WTC11 (cell line): ENCODE data around the gene APOA1. TPM values are rescaled to one million over a fixed set of nuclear protein-coding genes. Genes with fewer than 3 reads are reported as not detected.

Experiments used
- ATAC-seq: fragments of 200-7000 bp; cut with Tn5 transposase; 2 replicates; pipeline ENCODE4 v1.10.0; 2021; ENCODE audit warnings: mild to moderate bottlenecking, moderate library complexity
- CTCF ChIA-PET: fragments of 300-600 bp; sonication (Branson Sonifier 250); formaldehyde crosslinking; loops from one replicate; lab custom pipeline; 2021; ENCODE audit warnings: antibody characterized with exemption; lab: Charles Lee
- POLR2A ChIA-PET: fragments of 350-600 bp; sonication (Branson Sonifier 250); formaldehyde crosslinking; loops from one replicate; lab custom pipeline; 2021; ENCODE audit warnings: antibody characterized with exemption; lab: Charles Lee
- DNase-seq: peaks from one replicate; pipeline ENCODE4 v3.0.0; 2021; ENCODE audit warnings: low spot score
- H3K27ac Mint-ChIP-seq: 2 replicates; pipeline ENCODE4 v1.8.0; 2021; ENCODE audit warnings: mixed read lengths
- H3K27me3 Mint-ChIP-seq: 2 replicates; pipeline ENCODE4 v1.8.0; 2021; ENCODE audit warnings: low read depth, mild to moderate bottlenecking, moderate library complexity, mixed read lengths
- H3K36me3 Mint-ChIP-seq: 2 replicates; pipeline ENCODE4 v1.8.0; 2021; ENCODE audit warnings: mixed read lengths
- H3K4me1 Mint-ChIP-seq: 2 replicates; pipeline ENCODE4 v1.8.0; 2022; ENCODE audit warnings: mixed read lengths
- H3K4me3 Mint-ChIP-seq: 2 replicates; pipeline ENCODE4 v1.8.0; 2021; ENCODE audit warnings: mild to moderate bottlenecking, moderate library complexity, mixed read lengths
- H3K9me3 Mint-ChIP-seq: 2 replicates; pipeline ENCODE4 v1.8.0; 2021; ENCODE audit warnings: mixed read lengths
- AR ChIP-seq: fragments of 250-450 bp; sonication (Bioruptor Pico); IDR thresholded peaks from 2 replicates; pipeline ENCODE4 v1.9.0; 2021; ENCODE audit warnings: mild to moderate bottlenecking
- ATF1 ChIP-seq: sonication (generic); formaldehyde crosslinking; IDR thresholded peaks from 2 replicates; pipeline ENCODE4 v1.8.1; 2023; ENCODE audit warnings: mild to moderate bottlenecking, moderate library complexity, missing genetic modification reagents
- ATF6 ChIP-seq: sonication (generic); formaldehyde crosslinking; IDR thresholded peaks from 2 replicates; pipeline ENCODE4 v1.8.1; 2023; ENCODE audit warnings: mild to moderate bottlenecking, missing genetic modification reagents
- CDX4 ChIP-seq: fragments of 250-450 bp; sonication (Bioruptor Pico); IDR thresholded peaks from 2 replicates; pipeline ENCODE4 v1.9.0; 2021; ENCODE audit warnings: moderate library complexity, mild to moderate bottlenecking, inconsistent platforms, borderline replicate concordance
- ELF4 ChIP-seq: sonication (generic); formaldehyde crosslinking; IDR thresholded peaks from 2 replicates; pipeline ENCODE4 v1.8.1; 2022; ENCODE audit warnings: low read depth, mild to moderate bottlenecking, moderate library complexity, missing genetic modification reagents
- EMX1 ChIP-seq: fragments of 250-450 bp; sonication (Bioruptor Pico); IDR thresholded peaks from 2 replicates; pipeline ENCODE4 v1.8.0; 2021; ENCODE audit warnings: mild to moderate bottlenecking
- FOXP1 ChIP-seq: sonication (generic); formaldehyde crosslinking; IDR thresholded peaks from 2 replicates; pipeline ENCODE4 v1.8.0; 2022; ENCODE audit warnings: missing genetic modification reagents, mild to moderate bottlenecking, moderate library complexity, borderline replicate concordance
- GABPB1 ChIP-seq: sonication (generic); formaldehyde crosslinking; IDR thresholded peaks from 2 replicates; pipeline ENCODE4 v1.8.1; 2023; ENCODE audit warnings: mild to moderate bottlenecking, missing genetic modification reagents
- IRF2 ChIP-seq: sonication (generic); formaldehyde crosslinking; IDR thresholded peaks from 2 replicates; pipeline ENCODE4 v1.8.0; 2022; ENCODE audit warnings: low read depth, missing genetic modification reagents, borderline replicate concordance
- JUN ChIP-seq: sonication (generic); formaldehyde crosslinking; IDR thresholded peaks from 2 replicates; pipeline ENCODE4 v1.8.0; 2023; ENCODE audit warnings: mild to moderate bottlenecking, missing genetic modification reagents
- MAX ChIP-seq: sonication (generic); formaldehyde crosslinking; IDR thresholded peaks from 2 replicates; pipeline ENCODE4 v1.8.0; 2022; ENCODE audit warnings: mild to moderate bottlenecking, missing genetic modification reagents
- NR1H2 ChIP-seq: sonication (generic); formaldehyde crosslinking; IDR thresholded peaks from 2 replicates; pipeline ENCODE4 v1.9.0; 2021; ENCODE audit warnings: mild to moderate bottlenecking, moderate library complexity, missing genetic modification reagents
- NR3C1 ChIP-seq: sonication (generic); formaldehyde crosslinking; conservative IDR thresholded peaks from 2 replicates; pipeline ENCODE4 v1.8.1; 2023; ENCODE audit warnings: low read depth, mild to moderate bottlenecking, missing genetic modification reagents
- SOX15 ChIP-seq: fragments of 250-450 bp; sonication (Bioruptor Pico); IDR thresholded peaks from 2 replicates; pipeline ENCODE4 v1.9.0; 2021; ENCODE audit warnings: mild to moderate bottlenecking
- ZBTB21 ChIP-seq: sonication (generic); formaldehyde crosslinking; IDR thresholded peaks from 2 replicates; pipeline ENCODE4 v1.8.1; 2023; ENCODE audit warnings: mild to moderate bottlenecking, missing genetic modification reagents, borderline replicate concordance
- ZNF219 ChIP-seq: sonication (generic); formaldehyde crosslinking; IDR thresholded peaks from 2 replicates; pipeline ENCODE4 v1.8.0; 2023; ENCODE audit warnings: missing genetic modification reagents, mild to moderate bottlenecking, borderline replicate concordance
- ZNF232 ChIP-seq: sonication (generic); formaldehyde crosslinking; IDR thresholded peaks from 2 replicates; pipeline ENCODE4 v1.8.0; 2022; ENCODE audit warnings: mild to moderate bottlenecking, missing genetic modification reagents
- ZNF396 ChIP-seq: fragments of 250-450 bp; sonication (Bioruptor Pico); IDR thresholded peaks from 2 replicates; pipeline ENCODE4 v1.8.0; 2021; ENCODE audit warnings: mild to moderate bottlenecking, moderate library complexity, borderline replicate concordance
- ZNF425 ChIP-seq: fragments of 250-450 bp; sonication (Bioruptor Pico); conservative IDR thresholded peaks from 2 replicates; pipeline ENCODE4 v1.9.0; 2021; ENCODE audit warnings: mild to moderate bottlenecking
- ZNF512 ChIP-seq: sonication (generic); formaldehyde crosslinking; IDR thresholded peaks from 2 replicates; pipeline ENCODE4 v1.8.1; 2022; ENCODE audit warnings: missing genetic modification reagents, borderline replicate concordance
- total RNA-seq: library from RNA; stranded (reverse); gene quantifications from 3 replicates; pipeline ENCODE4 v1.2.3, GENCODE V29; 2021

Gene APOA1
- total RNA-seq, 1 experiment from 2014 or later = 2.1 TPM

GRCh38 chr11:116851626-116852025 lies 14.2 kb upstream of the APOA1 start (continued):
- TF ChIP-seq AR (CRISPR knock-in tag) (no peak), CDX4 (CRISPR knock-in tag) (no peak), EMX1 (CRISPR knock-in tag) (no peak), ZNF232 (CRISPR knock-in tag) (no peak), ZNF425 (no peak), SOX15 (CRISPR knock-in tag) (no peak)

GRCh38 chr11:116849486-116849885 lies 12.1 kb upstream of the APOA1 start:
- H3K4me1 Mint-ChIP-seq = no peaks in the 10 kb centered on the region
- TF ChIP-seq JUN (CRISPR knock-in tag) = no peak
- TF ChIP-seq CDX4 (CRISPR knock-in tag) = no peak
- H3K36me3 Mint-ChIP-seq = peaks cover 28% of the 10 kb centered on the region
- POLR2A ChIA-PET = no interaction called here
- H3K9me3 Mint-ChIP-seq = no peaks in the 10 kb centered on the region
- no peak for ATAC-seq
- H3K4me3 Mint-ChIP-seq = no peak overlapping the region
- no peak for DNase-seq
- no peak overlapping the region for H3K27ac Mint-ChIP-seq
- H3K27me3 Mint-ChIP-seq = no peaks in the 10 kb centered on the region; the same call in 1 of the 2 replicates
- CTCF ChIA-PET = no interaction called here

- ChIA-PET CTCF (interaction anchor here (2.4 kb wide), 1 partner anchor 58 kb away, joined by 8 read pairs; the partner anchor contains the start of gene APOA5), POLR2A (no interaction called here)
- Mint-ChIP-seq H3K4me3 (no peak overlapping the region), H3K9me3 (no peaks in the 10 kb centered on the region), H3K36me3 (peaks cover 26% of the 10 kb centered on the region)
- DNase-seq (no peak), ATAC-seq (no peak)
- TF ChIP-seq MAX = no peak
- TF ChIP-seq ZNF396 = no peak
- TF ChIP-seq ZBTB21 = no peak
- no peak for TF ChIP-seq ATF1 (CRISPR knock-in tag)
- no peak for TF ChIP-seq IRF2 (CRISPR knock-in tag)
- no peak for TF ChIP-seq FOXP1 (CRISPR knock-in tag)
- TF ChIP-seq, all 79 proteins: peak for 0
- no peaks in the 10 kb centered on the region; the same call in 1 of the 2 replicates for H3K27me3 Mint-ChIP-seq
- H3K4me1 Mint-ChIP-seq = no peaks in the 10 kb centered on the region
- no peak overlapping the region for H3K27ac Mint-ChIP-seq
Measured at GRCh38 chr11:116849060-116849459, 11.6 kb upstream of the APOA1 start.

GRCh38 chr11:116847612-116848011 lies 10.2 kb upstream of the APOA1 start:
- Mint-ChIP-seq H3K27ac (no peak overlapping the region), H3K27me3 (no peaks in the 10 kb centered on the region; the same call in 1 of the 2 replicates), H3K4me3 (no peak overlapping the region), H3K4me1 (no peaks in the 10 kb centered on the region), H3K36me3 (peaks cover 23% of the 10 kb centered on the region), H3K9me3 (no peaks in the 10 kb centered on the region)
- ChIA-PET CTCF (interaction anchor here (1.2 to 2.4 kb wide), 2 partner anchors 12 to 56 kb away, joined by 4 to 8 read pairs; partner anchors contain the start of gene APOA5), POLR2A (no interaction called here)
- ATAC-seq = no peak
- no peak for DNase-seq
- TF ChIP-seq NR3C1 (CRISPR knock-in tag) (no peak), ELF4 (no peak), ZNF512 (CRISPR knock-in tag) (no peak), NR1H2 (CRISPR knock-in tag) (no peak), MAX (no peak), GABPB1 (CRISPR knock-in tag) (no peak), ATF6 (CRISPR knock-in tag) (no peak), ZNF219 (CRISPR knock-in tag) (no peak)
